ENCODE results near the gene RNU6-1. TPM values are rescaled to one million over a fixed set of nuclear protein-coding genes. Genes with fewer than 3 reads are reported as not detected.

RNU6-1 gene
- polyA plus RNA-seq, 1 of the 3 experiments (the other 2 are of a cell fraction): not detected

GRCh38 chr15:67873777-67874176 lies 33.9 kb upstream of the RNU6-1 start (continued):
- no peak for TF ChIP-seq FOXJ3 (CRISPR knock-in tag; IDR thresholded peaks at IDR 0.05)

- TF ChIP-seq MEF2A (IDR thresholded peaks at IDR 0.05; ENCODE audit: borderline replicate concordance, low read depth) (no peak), RCOR1 (IDR thresholded peaks at IDR 0.05; ENCODE audit: low read length) (no peak)
- ChIA-PET CTCF (interaction anchor here (1.1 to 1.2 kb wide), 2 partner anchors 284 to 340 kb away, joined by 3 to 4 read pairs; no protein-coding TSS in a partner anchor), POLR2A (no interaction called here)
- Histone ChIP-seq H3K9me3 (no peaks in the 10 kb centered on the region), H3K9ac (no peak overlapping the region), H3K79me2 (ENCODE audit: insufficient read depth) (no peaks in the 10 kb centered on the region), H3K27me3 (ENCODE audit: insufficient read depth) (no peaks in the 10 kb centered on the region), H3K36me3 (replicated peaks in 1 of 2; ENCODE audit: control insufficient read depth in 1 of 2, insufficient read depth in 2 of 2, low read length in 1 of 2) (no peaks in the 10 kb centered on the region), H3F3A (replicated peaks; ENCODE audit: insufficient read depth) (no peaks in the 10 kb centered on the region), H3K27ac (ENCODE audit: low read depth in 2 of 2, low read length in 1 of 2) (no peak overlapping the region), H2AFZ (ENCODE audit: low read depth) (no peak overlapping the region), H3K4me1 (ENCODE audit: control insufficient read depth in 1 of 2, insufficient read depth in 2 of 2, low read depth in 1 of 2, low read length in 1 of 2) (no peaks in the 10 kb centered on the region), H3K9me2 (no peaks in the 10 kb centered on the region), H4K20me1 (ENCODE audit: insufficient read depth) (no peaks in the 10 kb centered on the region), H3K4me3 (ENCODE audit: low read depth in 2 of 2, low read length in 1 of 2) (no peak overlapping the region), H3K4me2 (no peak overlapping the region)
- DNase-seq: no peak
These were observed 31.1 kb upstream of the RNU6-1 start for GRCh38 chr15:67870868-67871408.

GRCh38 chr15:67869701-67870100 lies 29.9 kb upstream of the RNU6-1 start:
- Histone ChIP-seq H3K9me2 (no peaks in the 10 kb centered on the region), H3K27ac (ENCODE audit: low read depth in 2 of 2, low read length in 1 of 2) (no peak overlapping the region), H3K27me3 (ENCODE audit: insufficient read depth) (no peaks in the 10 kb centered on the region), H3K4me1 (ENCODE audit: control insufficient read depth in 1 of 2, insufficient read depth in 2 of 2, low read depth in 1 of 2, low read length in 1 of 2) (no peaks in the 10 kb centered on the region), H3K9ac (no peak overlapping the region), H3K9me3 (no peaks in the 10 kb centered on the region), H3K79me2 (ENCODE audit: insufficient read depth) (no peaks in the 10 kb centered on the region), H2AFZ (ENCODE audit: low read depth) (no peak overlapping the region), H3K36me3 (replicated peaks in 1 of 2; ENCODE audit: control insufficient read depth in 1 of 2, insufficient read depth in 2 of 2, low read length in 1 of 2) (no peaks in the 10 kb centered on the region), H4K20me1 (ENCODE audit: insufficient read depth) (no peaks in the 10 kb centered on the region), H3K4me3 (ENCODE audit: low read depth in 2 of 2, low read length in 1 of 2) (no peak overlapping the region), H3F3A (replicated peaks; ENCODE audit: insufficient read depth) (no peaks in the 10 kb centered on the region), H3K4me2 (no peak overlapping the region)
- 35% methylated on average over 3 of the region's 3 CpGs for WGBS (ENCODE audit: low lambda C conversion rate)
- TF ChIP-seq NRF1 (IDR thresholded peaks at IDR 0.05; ENCODE audit: low read depth, low read length) (no peak), RCOR1 (IDR thresholded peaks at IDR 0.05; ENCODE audit: low read length) (no peak), REST (IDR thresholded peaks at IDR 0.05; ENCODE audit: low read depth, low read length) (no peak), MXI1 (IDR thresholded peaks at IDR 0.05; ENCODE audit: low read depth, low read length) (no peak), RFX5 (IDR thresholded peaks at IDR 0.05; ENCODE audit: low read length) (no peak), YY1 (IDR thresholded peaks at IDR 0.05; ENCODE audit: low read depth) (no peak), ELF1 (IDR thresholded peaks at IDR 0.05) (no peak), SIN3A (IDR thresholded peaks at IDR 0.05; ENCODE audit: borderline replicate concordance, low read depth, low read length) (no peak), POLR2AphosphoS5 (IDR thresholded peaks at IDR 0.05; ENCODE audit: low read depth, low read length) (no peak), CTCF (IDR thresholded peaks at IDR 0.05) (no peak), USF1 (IDR thresholded peaks at IDR 0.05; ENCODE audit: borderline replicate concordance, low read depth) (no peak), PBX3 (IDR thresholded peaks at IDR 0.05) (no peak), CHD2 (IDR thresholded peaks at IDR 0.05; ENCODE audit: low read length, partially characterized antibody) (no peak), GABPA (IDR thresholded peaks at IDR 0.05; ENCODE audit: low read depth) (no peak), FOXM1 (IDR thresholded peaks at IDR 0.05; ENCODE audit: low read depth) (no peak), NFIC (IDR thresholded peaks at IDR 0.05; ENCODE audit: borderline replicate concordance) (no peak), RAD21 (IDR thresholded peaks at IDR 0.05; ENCODE audit: low read length) (no peak), EZH2phosphoT487 (IDR thresholded peaks at IDR 0.05; ENCODE audit: borderline replicate concordance, low read depth) (no peak), SMC3 (IDR thresholded peaks at IDR 0.05; ENCODE audit: low read depth, low read length) (no peak)
- CTCF ChIA-PET: no interaction called here
- DNase-seq: no peak
- POLR2A ChIA-PET: no interaction called here

Data from SK-N-SH (cell line).